ENCODE measurements around the gene RNF222.

DNA sequence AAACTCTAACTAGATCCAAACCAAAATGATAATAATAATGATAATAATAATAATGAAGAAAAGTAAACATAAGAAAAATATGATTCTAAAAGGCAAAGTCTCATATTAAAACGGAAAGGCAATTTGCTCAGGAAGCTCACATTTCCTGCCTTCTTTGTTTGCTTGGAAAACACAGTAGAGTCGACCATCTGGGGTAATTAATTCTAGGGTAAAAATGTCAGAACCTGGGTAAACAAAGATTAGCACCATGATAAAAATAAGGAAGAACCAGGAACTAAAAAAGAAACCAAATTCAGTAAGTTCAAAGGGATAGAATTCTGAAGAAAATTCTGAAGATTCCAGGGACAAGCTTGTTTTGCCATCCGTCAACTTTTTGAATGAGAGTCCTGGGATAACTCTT, 37.4 kb downstream of the RNF222 start:
- no peak for TF ChIP-seq EZH2 (IDR thresholded peaks at IDR 0.05; ENCODE audit: borderline replicate concordance, low read length)
- TF ChIP-seq, protein P1, sequence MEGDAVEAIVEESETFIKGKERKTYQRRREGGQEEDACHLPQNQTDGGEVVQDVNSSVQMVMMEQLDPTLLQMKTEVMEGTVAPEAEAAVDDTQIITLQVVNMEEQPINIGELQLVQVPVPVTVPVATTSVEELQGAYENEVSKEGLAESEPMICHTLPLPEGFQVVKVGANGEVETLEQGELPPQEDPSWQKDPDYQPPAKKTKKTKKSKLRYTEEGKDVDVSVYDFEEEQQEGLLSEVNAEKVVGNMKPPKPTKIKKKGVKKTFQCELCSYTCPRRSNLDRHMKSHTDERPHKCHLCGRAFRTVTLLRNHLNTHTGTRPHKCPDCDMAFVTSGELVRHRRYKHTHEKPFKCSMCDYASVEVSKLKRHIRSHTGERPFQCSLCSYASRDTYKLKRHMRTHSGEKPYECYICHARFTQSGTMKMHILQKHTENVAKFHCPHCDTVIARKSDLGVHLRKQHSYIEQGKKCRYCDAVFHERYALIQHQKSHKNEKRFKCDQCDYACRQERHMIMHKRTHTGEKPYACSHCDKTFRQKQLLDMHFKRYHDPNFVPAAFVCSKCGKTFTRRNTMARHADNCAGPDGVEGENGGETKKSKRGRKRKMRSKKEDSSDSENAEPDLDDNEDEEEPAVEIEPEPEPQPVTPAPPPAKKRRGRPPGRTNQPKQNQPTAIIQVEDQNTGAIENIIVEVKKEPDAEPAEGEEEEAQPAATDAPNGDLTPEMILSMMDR (IDR thresholded peaks at IDR 0.05; ENCODE audit: low read length), result no peak

All from OCI-LY1 (cell line).